DMS 273 (cell line): ENCODE measurements around the gene MALRD1.

Experiments used
- DNase-seq: peaks from one replicate; lab custom pipeline; 2025; ENCODE audit not compliant: unreplicated experiment; lab: John Stamatoyannopoulos, UW

The MALRD1 gene

GRCh38 chr10:19638182-19638895, 589.7 kb downstream of the MALRD1 start:
- DNase-seq, result no peak

- no peak for DNase-seq
Measured at GRCh38 chr10:19638896-19639233, 590.3 kb downstream of the MALRD1 start.

DNA sequence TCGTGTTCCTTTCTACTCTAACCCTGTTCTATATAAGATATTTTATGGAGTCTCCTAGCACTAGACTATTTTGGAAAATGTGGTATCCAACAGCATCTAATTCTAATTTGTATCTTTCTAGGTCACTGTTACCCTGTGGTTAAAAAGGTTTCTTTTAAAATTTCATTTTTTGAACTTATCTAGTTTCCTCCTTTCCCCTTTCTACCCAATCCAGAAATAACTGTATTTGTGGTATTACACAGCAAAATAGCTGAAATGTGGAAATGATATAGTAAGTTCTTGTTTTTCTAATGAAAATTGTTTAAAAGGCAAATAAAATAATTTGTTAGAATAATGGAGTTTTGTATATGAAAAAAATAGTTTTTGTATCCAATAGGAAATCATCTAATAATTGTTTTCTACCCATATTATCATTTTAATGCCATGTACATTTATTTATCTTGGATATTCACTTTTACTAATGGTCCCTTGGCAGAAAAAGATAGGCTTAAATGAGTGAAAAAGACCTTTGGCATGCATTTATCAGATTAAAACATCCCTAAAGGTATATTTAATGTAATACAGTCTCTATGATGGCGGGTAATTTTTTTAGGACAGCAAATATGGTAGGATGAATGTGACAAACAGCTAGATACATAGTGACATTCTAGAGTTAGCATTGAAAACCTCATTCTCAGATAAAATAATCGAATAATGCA, 592.1 kb downstream of the MALRD1 start:
- DNase-seq, result no peak

DNA sequence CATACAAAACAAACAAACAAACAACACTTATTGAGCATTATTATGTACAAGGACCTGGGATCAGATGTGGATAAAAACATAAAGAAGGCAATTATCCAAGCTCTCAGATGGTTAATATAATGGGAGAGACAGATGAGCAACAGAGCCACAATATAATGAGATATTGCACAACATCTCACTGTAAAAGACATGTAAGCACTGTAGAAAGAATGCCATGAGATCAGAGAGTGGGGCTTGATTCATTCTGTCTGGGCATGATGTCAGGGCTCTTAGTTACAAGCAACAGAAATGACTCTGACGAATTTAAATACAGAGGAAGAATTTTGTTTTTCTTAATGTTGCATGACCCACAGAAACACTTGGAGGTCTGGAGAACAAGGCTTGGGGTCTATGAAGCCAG, 602.9 kb downstream of the MALRD1 start:
- no peak for DNase-seq

- no peak for DNase-seq
Measured at GRCh38 chr10:19652750-19653149, 604.1 kb downstream of the MALRD1 start.

DNA sequence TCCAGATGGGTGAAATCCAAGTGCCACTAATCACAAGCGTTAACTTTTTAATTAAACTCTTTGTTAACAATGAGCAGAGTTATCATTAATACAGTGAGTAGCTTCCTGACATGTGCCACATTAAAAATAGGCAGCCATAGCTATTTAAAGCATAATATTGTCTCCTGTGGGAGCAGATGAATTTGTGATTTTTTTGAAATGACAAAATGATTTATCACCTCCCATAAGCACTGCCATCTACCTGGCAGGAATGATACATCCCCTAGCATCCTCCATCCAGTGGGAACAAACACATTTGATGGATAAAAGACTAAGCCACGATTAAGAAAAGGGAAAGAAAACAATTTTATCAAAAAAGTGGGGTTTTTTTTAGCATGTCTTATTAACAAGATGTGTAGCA, 605.3 kb downstream of the MALRD1 start:
- no peak for DNase-seq

GRCh38 chr10:19654576-19654975, 606.0 kb downstream of the MALRD1 start:
- no peak for DNase-seq

DNA sequence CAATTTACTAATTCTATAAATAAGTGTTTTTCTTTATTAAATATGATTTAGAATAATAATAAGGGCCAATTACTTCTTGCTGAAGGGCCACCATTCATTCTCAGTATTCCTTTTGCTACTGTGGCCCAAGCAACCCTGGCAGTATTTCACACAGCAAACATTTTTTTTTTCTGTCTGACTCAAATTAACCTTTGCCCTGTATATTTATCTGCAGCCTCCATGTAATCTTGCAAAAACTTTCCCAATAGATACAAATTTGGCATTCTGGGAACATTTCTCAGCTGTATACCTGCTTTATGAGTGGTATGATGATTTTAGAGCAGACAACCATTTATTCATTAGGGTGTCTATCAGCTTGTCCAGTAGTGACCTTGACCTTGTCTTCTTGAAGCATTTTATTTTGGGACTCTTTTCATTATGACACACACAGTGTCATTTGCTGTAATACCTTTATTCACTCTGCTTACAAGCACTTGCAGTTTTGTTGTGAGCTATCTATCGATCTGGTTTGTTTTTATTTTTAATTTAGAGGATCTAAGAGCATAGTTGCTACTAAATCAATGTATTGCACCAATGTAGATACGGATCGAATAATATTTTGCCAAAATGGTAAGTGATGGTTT, 607.9 kb downstream of the MALRD1 start:
- no peak for DNase-seq

GRCh38 chr10:19658131-19658530, 609.5 kb downstream of the MALRD1 start:
- no peak for DNase-seq

DNA sequence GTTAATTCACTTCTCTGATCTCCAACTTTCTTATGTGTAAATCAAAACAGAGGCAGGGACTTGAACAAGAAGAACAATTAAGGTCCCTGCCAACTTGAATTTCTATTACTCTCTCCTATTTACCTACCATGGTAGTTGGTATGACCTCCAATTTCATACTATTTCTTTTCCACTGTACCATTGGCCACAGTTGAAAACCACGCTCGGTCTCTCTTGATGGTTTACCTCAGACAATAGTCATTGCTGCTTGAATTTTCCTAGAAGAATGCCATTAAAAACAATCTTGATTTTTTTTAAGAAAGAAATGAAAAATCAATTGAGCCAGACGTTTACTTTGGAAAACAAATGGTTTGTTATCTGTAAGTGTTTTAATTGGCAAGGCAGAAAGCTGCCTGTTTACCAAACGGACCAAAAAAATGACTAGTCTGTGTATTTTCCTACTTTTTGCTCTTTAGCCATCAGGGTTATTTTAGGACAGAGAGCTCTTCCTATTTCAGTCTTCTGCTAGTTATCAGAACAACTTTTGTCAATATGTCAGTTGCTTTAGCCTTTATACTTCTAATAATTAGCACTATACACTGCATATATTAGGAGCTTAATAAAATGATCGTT, 610.1 kb downstream of the MALRD1 start:
- DNase-seq, result no peak

DNA sequence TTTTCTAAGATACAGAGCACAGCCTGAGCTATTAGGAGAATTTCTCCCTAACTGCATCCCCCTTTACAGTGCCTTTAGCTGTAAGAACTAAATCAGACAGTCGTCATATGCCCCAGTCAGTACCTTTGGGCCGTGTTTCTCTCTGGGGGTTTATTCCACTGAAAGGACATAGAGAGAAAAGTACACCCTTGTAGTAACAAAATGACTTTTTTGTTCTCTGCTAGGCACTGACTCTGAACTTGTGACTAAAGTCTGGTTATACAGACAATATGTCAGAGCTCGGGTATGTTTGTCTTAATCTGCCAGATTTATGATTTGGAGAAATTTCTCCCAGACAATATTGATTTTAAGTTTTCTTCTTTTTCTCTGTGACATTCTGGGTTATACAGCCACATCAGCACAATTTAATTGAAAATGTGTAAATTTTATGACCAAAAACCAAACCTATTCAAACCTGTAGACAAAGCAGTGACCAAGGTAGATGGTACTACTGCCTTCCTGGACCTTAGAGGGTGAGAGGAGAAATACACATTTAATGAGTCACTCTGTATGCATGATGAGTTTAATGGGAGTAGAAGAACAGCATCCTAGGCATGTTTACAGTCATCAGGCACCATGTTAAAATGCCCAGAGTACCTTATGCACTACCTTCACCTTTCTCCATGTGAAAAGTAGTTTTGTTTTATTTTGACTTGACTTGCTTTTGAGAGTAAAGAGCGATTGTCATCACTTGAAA, 611.5 kb downstream of the MALRD1 start:
- DNase-seq, result no peak

DNA sequence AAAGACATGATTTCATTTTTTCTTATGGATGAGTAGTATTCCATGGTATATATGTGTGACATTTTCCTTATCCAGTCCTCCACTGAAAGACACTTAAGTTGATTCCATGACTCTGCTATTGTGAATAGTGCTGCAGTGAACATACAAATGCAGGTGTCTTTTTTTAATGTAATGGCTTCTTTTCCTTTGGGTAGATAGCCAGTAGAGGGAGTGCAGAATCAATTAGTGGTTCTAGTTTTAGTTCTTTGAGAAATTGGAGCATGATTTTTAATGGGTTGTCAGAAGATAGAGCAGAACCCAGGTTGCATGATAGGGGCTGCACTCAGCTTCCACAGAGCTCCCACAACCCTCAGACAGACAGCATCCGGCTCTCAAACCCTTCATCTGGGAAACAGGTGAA, 614.7 kb downstream of the MALRD1 start:
- DNase-seq, result no peak

GRCh38 chr10:19668116-19668515, 619.5 kb downstream of the MALRD1 start:
- no peak for DNase-seq

DNA sequence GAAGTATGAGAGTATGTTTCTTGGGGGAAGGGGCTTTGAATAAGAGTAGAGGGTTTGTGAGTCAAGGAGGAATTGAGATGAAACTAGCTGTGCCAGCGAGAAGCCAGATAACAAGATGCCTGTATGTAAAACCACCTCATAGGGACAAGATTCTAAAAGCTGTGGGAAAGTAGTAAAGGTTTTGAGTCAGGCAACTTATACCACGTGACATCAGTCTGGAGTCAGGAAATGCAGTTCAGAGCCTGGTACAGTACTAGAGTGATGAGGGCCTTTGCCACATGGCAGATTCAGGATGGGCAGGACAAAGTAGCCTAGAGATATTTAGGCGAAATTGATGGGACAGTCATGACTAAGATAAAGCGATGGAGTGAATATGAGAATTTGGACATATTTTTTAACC, 627.5 kb downstream of the MALRD1 start:
- no peak for DNase-seq

- no peak for DNase-seq
Measured at GRCh38 chr10:19683356-19683755, 634.8 kb downstream of the MALRD1 start.

DNA sequence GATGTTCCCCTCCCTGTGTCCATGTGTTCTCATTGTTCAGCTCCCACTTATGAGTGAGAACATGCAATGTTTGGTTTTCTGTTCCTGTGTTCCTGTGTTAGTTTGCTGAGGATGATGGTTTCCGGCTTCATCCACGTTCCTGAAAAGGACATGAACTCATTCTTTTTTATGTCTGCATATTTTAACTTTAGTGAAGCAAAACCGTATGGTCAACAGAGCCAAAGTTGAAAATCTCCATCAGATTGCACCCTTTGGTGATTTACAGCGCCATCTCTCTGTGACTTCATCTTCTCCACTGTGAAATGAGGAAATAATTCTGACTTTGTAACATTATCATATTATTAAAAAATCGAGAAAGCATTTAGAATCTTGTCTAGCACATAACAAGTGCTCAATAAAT, 635.4 kb downstream of the MALRD1 start:
- DNase-seq, result no peak

GRCh38 chr10:19688344-19688743, 639.7 kb downstream of the MALRD1 start:
- no peak for DNase-seq

DNA sequence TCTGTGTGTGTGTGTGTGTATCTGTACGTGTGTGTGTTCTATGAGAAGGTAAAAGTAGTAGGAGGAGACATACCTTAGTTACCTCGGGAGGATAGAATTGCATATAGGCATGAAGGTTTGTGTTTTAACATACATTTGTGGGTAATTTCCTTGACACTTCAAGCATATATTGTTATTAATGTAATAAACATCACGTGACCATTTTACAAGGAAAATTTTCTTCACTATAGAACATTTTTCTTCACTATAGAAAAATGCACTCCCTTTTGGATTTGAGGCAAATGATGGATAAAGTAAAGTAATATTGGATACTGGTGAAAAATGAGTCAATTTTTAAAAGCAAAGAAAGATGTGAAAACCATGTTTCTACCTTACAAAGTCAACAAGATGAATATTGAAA, 640.6 kb downstream of the MALRD1 start:
- no peak for DNase-seq

DNA sequence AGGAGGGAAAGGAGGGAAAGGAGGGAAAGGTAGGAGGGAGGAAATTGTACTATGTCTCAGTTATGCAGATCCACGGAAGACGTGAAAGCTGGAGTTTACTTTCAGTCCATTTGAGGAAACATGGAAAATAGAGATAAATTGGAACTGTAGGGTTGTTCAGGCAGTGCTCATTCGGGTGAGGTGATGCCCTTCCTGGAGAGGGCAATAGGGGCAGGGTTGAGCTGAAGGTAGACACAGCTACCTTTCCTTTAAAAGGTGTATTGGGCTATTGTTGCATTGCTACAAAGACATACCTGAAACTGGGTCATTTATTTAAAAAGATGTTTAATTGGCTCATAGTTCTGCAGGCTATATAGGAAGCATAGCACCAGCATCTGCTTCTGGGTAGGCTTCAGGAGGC, 650.7 kb downstream of the MALRD1 start:
- no peak for DNase-seq

DNA sequence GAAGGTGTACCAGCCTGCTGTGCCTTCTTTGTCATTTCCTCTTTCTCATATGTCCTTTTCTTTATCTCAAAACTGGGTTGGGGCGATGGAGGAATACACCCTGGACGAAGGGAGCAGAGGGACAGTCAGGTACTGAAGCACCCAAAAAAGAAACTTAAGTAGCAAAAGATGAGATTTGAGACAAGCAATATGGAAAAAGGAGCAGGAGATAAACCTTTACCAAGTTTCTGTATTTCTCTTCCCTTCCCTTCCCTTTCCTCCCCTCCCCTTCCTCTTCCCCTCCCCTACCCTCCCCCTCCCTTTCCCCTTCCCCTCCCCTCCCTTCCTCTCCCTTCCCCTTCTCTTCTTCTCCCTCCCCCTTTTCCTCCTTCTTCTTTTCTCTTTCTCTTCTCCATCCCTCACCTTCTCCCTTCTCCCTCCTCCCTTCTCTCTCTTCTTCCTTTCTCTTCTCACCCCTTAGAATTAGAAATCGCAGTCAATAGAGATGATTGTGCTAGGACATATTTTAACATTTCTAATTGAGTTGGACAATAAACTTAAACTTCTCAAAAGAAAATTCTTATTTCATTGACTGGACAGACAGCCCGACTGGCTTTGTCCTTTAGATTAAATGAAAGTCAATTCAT, 652.9 kb downstream of the MALRD1 start:
- DNase-seq, result no peak

GRCh38 chr10:19702215-19702614, 653.6 kb downstream of the MALRD1 start:
- DNase-seq, result no peak
